ENCODE data around the gene ADNP2.
A peak's percentile ranks its signal among the peaks of the same experiment; 100 is the strongest.

ADNP2 gene, protein sequence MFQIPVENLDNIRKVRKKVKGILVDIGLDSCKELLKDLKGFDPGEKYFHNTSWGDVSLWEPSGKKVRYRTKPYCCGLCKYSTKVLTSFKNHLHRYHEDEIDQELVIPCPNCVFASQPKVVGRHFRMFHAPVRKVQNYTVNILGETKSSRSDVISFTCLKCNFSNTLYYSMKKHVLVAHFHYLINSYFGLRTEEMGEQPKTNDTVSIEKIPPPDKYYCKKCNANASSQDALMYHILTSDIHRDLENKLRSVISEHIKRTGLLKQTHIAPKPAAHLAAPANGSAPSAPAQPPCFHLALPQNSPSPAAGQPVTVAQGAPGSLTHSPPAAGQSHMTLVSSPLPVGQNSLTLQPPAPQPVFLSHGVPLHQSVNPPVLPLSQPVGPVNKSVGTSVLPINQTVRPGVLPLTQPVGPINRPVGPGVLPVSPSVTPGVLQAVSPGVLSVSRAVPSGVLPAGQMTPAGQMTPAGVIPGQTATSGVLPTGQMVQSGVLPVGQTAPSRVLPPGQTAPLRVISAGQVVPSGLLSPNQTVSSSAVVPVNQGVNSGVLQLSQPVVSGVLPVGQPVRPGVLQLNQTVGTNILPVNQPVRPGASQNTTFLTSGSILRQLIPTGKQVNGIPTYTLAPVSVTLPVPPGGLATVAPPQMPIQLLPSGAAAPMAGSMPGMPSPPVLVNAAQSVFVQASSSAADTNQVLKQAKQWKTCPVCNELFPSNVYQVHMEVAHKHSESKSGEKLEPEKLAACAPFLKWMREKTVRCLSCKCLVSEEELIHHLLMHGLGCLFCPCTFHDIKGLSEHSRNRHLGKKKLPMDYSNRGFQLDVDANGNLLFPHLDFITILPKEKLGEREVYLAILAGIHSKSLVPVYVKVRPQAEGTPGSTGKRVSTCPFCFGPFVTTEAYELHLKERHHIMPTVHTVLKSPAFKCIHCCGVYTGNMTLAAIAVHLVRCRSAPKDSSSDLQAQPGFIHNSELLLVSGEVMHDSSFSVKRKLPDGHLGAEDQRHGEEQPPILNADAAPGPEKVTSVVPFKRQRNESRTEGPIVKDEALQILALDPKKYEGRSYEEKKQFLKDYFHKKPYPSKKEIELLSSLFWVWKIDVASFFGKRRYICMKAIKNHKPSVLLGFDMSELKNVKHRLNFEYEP

DNA sequence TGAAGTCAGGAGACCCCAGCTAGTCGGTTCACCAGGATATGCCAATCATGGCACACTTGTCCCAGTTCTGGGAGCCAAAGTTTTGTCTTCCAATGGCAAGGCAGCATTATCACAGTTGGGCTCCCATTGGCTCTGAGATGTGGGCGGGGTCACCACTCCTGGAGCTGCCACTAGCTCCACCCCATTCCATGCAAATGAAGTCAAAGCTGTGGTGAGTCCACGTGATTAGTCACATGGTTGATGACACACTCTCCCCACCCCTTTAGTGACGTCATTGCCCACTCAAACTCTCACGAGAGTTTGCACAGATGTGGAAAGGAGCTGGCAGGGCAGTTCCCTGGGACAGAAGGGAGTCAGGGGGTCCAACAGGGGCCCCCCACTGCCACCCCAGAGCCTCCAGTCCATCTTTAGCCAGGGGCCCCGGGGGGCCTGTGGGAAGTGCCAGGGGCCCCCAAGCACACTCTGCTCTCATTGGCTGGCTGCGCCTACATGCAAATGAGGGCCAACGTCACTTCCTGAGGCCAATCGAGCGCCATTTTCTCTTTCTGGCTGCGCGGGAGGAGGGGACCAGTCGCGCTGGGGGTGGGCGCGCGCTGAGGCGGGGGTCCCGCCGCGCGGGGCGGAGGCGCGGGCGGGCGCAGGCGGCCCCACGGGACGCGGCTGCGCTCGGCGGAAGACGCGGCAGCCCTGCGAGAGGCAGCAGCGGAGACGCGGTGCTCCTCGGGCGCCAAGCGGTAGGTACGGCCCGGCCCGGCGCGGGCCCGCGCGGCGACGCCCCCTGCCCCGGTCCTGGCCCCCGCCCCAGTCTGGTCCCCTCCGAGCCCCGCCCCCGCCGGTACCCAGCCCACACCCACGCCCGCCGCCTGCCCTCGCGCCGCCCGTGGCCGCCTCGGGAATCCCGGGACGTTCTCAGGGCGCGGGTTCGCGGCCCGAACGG is at the start of gene ADNP2:
Gene ADNP2 (plus strand): TSS at position 524 of the 937 bp plus-strand sequence. CDS start 8,281 bp downstream, outside the sequence.
- peak; percentile 93 for DNase-seq (ENCODE audit: low read depth)

DNA sequence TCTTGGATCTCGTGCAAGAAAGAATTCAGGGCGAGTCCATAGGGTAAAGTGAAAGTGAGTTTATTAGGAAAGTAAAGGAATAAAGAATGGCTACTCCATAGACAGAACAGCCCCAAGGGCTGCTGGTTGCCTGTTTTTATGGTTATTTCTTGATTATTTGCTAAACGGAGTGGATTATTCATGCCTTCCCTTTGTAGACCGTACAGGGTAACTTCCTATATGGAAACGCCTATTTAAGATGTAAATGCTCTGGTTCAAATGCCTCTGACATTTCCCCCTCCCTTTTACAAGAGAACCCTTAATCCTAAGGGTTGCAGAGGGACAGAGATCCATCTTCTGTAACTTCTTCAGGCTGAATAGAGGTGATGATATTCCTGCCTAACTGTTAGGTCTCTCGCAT is 49.1 kb upstream of the ADNP2 start:
- no peak for DNase-seq (ENCODE audit: low read depth)

DNA sequence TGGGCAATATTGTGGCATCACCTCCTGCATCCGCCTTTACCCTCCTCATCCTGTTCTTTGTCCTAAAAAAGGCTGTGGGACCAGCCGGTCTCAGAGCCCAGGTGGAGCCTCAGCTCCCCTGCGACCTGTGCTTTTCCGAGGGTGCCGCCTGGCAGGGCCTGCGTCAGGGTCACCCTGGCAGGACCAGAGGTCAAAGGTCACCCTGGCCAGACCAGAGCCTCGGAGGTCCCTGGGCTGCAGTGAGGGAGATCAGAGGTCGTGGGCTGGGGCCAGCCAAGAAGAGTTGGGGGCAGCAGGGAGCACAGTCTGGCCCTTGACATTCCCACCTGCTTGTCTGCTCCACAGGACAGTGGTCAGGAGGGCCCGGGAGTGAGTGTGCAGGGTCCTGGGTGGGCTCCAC is 43.4 kb upstream of the ADNP2 start:
- DNase-seq (ENCODE audit: low read depth) = no peak

DNA sequence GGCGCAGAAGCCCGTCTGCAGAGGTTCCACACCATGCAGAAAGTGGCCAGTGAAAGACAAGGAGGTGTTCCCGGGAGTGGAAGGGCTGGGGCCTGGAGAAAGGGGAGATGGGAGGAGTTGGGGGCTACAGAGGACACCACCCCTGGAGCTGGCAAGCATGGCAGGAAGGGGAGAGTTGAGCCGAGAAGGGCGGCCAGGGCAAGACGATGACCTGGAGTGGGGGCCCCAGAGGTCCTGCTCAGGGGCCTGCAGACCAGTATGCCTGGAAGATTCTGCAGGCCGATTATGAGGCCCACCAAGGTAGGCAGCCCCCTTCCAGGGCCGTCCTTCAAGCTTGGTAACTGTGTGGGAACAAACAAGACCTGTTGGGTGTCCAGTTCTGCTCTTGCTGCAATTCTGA is 41.7 kb upstream of the ADNP2 start:
- no peak for DNase-seq (ENCODE audit: low read depth)

DNA sequence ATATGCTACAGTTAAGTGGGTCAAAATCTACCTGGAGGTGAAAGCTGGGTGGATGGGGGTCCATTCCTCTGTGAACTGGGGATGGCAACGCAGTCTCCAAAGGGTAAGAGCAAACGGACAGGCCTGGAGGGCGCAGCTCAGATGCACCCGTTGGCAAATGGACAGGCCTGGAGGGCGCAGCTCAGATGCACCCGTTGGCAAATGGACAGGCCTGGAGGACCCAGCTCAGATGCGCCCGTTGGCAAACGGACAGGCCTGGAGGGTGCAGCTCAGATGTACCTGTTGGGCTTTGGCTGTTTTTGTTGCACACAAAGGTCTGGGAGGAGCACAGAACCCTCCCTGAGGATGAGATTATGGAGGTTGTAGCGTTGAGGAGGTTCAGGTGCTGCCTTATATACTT is 41.2 kb upstream of the ADNP2 start:
- no peak for DNase-seq (ENCODE audit: low read depth)

DNA sequence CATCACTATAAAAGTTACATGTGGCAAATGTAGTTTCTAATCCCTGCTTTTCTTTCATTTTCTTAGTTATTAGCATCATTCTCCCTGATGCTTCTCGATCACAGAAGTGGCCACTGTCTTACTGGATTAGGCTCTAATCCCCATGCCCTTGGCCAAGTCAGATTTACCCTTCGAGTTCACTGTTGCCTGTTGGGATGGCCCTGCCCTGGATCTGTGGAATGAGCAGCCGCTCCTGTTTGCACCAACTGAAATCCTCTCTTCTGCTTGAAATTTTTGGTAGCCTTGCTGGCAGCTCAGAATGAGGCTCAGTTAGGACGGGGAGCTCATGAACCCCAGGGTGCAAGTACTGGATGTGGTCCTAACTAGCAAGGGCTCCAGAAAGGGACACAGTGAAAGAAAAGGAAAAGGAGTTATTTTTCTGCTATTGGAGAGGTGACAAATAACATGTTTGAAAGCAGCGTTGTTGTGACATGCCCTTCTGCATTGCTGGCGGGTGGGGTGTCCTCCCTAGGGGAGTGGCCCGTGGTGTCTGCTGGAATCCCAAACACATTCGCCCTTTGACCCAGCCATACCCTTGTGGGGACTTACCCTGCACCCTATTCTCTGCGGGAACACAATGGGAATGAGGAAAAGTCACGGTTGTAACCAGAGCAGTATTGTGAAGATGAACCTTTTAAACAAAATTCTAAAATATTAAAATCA is 40.3 kb upstream of the ADNP2 start:
- no peak for DNase-seq (ENCODE audit: low read depth)

DNA sequence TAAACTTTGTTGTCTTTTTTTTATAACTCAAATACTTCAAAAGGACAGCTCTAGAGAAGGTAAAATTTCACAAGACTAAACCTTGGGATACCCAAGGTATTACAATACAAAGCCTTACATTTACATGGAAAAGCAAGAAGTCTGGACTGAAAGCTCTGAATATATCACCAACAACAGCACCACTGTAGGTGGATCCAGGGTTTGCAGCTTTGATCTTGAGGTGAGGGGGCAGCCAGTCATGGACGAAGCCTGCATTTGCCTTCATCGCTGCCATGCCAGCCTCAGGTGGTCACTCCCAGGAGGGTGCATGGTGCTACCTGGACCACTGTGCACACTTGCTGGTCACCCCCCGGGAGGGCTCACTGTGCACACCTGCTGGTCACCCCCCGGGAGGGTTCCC is 38.2 kb upstream of the ADNP2 start:
- no peak for DNase-seq (ENCODE audit: low read depth)

DNA sequence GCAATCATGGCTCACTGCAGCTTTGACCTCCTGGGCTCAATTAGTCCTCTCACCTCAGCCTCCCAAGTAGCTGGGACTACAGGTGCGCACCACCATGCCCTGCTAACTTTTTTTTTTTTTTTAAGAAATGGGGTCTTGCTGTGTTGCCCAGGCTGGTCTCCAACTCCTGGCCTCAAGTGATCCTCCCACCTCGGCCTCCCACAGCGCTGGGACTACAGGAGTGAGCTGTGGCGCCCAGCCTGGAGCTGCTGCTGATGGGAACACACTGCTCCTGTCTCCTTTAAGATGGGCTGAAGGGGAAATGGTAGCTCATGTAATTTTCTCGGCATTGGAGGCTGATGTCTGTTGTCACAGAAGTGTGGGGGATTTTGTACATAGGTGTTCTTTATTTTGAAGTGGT is 34.9 kb upstream of the ADNP2 start:
- no peak for DNase-seq (ENCODE audit: low read depth)

DNA sequence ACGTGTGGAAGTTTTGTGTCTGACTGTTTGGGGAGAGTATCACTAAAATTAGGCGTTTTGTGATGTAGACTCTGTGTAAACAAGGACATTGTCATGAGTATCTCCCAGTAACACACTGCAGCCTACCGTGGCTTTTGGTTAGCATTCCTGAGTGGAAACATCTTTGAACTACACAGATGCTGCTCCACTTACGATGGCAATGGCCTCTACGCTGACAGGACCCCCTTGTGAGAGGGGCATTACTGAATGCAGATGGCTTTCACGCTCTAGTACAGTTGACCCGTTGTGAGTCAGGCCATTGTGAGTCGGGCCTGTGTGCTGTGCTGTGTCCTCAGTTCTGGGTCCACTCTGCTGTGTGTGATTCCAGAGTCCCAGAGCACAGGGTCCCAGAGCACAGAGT is 34.4 kb upstream of the ADNP2 start:
- DNase-seq (ENCODE audit: low read depth) = no peak

DNA sequence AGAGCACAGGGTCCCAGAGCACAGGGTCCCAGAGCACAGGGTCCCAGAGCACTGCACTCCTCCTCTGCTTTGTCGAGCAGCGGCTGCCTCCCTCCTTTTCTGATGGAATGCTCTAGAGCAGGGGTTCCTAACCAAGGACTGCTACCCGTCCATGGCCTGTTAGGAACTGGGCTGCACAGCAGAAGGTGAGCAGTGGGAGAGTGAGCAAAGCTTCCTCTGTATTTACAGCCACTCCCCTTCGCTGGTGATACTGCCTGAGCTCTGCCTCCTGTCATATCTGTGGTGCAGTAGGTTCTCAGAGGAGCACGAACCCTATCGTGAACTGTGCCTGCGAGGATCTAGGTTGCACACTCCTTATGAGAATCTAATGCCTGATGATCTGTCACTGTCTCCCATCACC is 33.1 kb upstream of the ADNP2 start:
- no peak for DNase-seq (ENCODE audit: low read depth)

DNA sequence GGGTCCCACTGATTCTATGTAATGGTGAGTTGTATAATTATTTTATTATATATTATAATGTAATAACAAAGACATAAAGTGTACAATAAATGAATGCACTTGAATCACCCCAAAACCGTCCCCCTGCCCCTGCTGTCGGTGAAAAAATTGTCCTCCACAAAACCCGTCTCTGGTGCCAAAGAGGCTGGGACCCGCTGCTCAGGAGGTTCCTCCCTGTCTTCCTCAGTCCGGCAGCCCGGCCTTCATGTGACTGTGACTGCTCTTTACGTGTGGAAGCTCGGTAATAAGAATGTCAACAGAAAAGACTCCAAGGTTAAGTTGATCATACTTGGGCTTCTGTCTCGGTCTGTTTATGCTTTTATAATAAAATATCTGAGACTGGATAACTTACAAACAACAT is 32.7 kb upstream of the ADNP2 start:
- no peak for DNase-seq (ENCODE audit: low read depth)

DNA sequence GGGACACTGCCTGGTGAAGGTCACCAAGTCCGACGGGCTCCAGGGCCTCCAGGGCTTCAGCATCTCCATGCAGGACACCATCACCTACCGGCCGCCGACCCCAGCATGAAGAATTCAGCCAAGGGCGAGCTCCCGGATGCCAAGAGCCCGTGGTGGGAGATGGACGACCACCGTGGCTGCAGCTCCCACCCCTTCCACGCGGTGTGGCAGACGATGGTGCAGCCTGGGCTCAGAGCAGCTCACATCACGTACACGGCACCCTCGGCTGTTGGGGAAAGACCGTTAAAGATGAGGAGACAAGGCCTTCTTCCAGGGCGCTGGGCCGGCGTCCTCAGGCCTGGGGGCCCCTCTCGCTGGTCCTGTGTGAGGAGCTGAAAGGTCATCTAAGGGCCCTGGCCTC is 31.2 kb upstream of the ADNP2 start:
- DNase-seq (ENCODE audit: low read depth) = no peak

DNA sequence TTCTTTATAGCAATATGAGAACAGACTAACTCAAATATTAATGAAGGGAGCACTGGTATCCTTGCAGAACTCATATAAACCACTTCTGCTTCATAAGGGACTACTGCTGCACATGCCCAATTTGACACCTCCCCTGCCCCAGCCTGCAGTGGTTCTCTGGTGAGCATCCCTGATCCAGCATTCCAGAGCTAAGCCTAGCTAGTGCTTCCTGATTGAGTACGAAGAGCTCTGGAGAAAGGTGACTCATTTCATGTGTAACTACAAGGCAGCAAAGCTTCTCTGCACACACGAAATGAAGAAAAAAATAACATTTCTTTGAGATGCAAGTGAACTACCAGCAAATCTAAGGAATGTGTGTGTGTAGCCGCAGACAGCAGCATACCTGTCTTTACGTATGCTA is 22.8 kb upstream of the ADNP2 start:
- DNase-seq (ENCODE audit: low read depth) = no peak

DNA sequence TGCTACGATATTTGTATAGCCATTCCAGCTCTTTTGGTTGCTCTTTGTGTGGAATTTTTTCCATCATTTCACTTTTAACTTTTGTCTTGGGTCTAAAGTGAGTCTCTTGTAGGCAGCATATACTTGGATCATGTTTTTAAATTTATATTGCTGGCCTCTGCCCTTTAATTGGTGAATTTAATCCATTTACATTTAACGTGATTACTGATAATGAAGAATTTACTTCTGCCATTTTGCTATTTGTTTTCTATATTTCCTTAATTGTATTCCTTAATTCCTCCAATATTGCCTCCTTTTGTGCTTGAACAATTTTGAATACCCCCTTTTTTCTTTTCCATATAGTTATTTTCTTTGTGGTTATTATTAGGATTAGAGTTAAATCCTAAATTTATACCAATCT is 21.0 kb upstream of the ADNP2 start:
- no peak for DNase-seq (ENCODE audit: low read depth)

DNA sequence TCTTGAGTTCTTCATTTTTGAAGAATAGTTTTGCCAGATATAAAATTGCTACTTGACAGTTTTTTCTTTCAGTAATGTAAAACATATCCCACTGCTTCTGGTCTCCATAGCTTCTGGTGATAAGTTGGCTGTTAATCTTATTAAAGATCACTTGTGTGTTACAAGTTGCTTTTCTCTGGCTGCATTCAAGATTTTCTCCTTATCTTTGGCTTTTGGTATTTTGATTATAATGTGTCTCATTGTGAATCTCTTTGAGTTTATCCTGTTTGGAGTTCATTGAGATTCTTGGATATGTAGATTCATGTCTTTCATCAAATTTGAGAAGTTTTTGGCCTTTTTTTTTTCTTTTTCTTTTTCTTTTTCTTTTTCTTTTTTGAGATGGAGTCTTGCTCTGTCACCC is 20.2 kb upstream of the ADNP2 start:
- DNase-seq (ENCODE audit: low read depth) = no peak

DNA sequence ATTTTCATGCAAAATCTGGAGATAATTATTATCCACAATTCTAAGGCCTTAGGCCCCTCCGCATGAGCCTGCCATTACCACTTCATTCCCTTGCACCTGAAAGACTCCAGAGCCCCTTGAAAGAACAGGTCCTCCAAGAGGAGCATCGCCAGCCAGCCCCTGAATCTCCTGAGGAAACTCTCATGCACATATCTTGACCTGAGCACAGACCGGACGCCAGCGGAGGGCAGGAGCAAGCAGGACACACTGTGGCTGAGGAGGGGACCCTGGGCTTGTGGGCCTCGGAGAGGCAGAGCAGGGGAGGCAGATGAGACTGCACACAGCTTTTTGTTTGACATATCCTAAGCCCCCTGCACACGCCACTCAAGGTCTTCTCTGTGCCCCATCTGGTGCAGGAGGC is 13.6 kb upstream of the ADNP2 start:
- DNase-seq (ENCODE audit: low read depth) = no peak

DNA sequence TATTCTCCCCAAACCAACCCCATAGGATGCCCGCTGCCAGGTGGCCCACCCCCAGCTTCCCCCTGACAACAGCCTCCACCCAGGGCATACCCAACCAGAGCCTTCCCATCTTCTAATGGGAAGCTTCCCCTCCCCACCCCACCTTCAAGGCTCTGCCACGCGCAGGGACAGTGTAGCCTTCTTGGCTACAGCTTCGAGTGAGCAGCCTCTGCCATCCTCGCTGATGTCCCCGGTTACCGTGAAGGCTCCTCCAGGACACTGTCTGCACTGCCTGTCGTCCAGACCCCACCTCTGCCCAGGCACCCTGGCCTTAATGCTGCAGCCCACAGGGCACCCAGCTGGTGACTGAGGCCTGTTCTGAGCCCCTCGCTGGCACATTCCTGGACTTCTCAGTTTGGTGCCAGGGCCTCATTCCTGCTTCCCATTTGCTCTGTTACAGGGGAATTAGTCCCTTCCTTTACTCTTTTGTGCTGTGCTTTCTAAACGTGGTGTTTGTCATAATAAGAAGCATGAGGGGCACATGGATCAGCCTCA is 13.0 kb upstream of the ADNP2 start:
- DNase-seq (ENCODE audit: low read depth) = no peak

DNA sequence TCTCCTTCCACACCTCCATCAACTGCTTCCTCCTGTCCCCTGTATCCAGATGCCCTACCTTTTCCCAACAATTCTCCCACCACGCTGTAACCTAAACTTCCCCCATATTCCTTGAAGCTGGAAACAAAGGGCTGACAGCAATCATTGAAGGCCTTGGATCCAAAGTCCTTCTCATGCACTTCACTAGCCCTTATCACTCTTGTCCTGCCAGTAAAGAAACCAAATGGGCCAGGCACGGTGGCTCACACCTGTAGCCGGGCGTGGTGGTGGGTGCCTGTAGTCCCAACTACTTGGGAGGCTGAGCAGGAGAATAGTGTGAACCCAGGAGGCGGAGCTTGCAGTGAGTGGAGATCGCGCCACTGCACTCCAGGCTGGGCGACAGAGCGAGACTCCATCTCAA is 11.9 kb upstream of the ADNP2 start:
- DNase-seq (ENCODE audit: low read depth) = no peak

DNA sequence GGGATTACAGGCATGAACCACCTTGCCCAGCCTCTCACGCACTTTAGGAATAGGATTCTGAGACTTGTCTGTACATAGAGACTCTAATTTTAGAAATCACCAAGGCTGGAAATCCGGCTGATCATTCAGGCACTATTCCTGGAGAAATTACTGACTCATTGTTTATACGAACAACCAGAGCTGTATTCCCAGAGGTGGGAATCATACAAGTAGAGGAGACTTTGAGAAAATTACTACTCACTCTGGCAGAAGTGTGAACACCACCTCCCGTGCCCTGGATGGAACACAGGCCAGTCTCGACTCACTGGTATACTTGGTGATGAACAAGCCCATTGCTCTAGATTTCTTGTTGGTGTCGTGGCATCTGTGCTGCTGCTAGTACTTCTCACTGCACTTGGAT is 5.8 kb upstream of the ADNP2 start:
- DNase-seq (ENCODE audit: low read depth) = no peak

DNA sequence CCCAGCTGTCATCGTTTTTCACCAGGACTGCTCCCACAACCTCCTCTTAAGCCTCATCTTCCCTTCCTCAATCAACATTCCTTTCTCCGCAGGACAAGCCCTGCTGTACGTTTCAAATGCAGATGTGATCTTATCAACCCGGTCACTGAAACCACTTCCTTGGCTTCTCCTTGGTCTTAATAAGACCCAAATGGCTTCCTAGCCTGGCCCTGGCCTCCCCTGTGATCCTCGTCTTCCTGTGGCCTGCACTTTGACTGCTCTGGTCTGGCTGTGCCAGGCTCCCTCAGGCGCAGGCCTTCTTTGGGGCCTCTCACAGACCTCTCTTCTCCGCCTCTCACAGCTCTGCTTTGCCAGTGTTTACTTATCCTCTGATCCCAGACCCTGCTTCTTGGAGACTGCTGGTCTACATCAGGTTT is 4.7 kb upstream of the ADNP2 start:
- no peak for DNase-seq (ENCODE audit: low read depth)

Data from fibroblast of the conjunctiva (primary cell).